Subcutaneous adipose tissue (tissue), 4 donors: Measurements from ENCODE around the gene RIBC1. TPM values are rescaled to one million over a fixed set of nuclear protein-coding genes. Genes with fewer than 3 reads are reported as not detected.

Experiments used
- total RNA-seq, 4 donors: library from RNA; depleted of rRNA; stranded (reverse); fragments of >200 nt; gene quantifications; one replicate each; pipeline ENCODE4 v1.1.0, GENCODE V29; 2016
- TF ChIP-seq, protein P1 (sequence below): fragments of 450-650 bp; IDR thresholded peaks from one replicate; pipeline ENCODE4 v1.5.1; 2016; ENCODE audit warnings: low read depth, mild to moderate bottlenecking, control low read depth, antibody characterized with exemption, moderate library complexity

Gene RIBC1
- total RNA-seq, 4 donors from 2014 or later: 0.51 TPM; not detected in 3

DNA sequence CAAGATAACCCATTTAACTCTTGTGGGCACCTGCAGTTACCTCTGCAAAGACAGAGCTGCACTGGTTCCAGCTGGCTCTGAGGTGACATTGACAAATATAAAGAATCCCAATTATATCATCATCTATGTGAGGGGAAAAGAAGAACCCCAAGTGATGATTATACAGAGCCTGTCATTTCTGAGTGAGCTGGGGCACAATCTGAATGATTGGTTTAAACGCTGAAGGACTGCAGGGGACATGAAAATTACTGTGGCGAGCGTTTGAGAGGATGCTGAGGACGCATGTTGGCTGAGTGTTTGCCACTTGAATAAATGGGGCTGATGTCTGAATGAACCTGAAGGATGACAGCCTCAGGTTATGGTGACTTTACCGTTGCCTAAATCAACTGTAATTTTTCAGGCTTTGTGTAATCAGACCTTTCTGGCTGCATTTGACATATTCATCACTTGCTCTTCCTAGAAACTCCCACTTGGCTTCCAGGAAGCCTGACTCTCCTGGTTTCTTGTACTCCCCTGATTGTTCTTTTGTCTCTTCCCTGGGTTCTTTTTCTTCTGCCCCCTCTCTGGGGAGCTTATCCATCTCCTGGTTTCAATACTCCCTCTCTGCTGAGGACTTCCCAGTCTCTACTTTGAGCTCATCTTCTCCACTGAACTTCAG, 15.6 kb downstream of the RIBC1 start:
- TF ChIP-seq, protein P1, sequence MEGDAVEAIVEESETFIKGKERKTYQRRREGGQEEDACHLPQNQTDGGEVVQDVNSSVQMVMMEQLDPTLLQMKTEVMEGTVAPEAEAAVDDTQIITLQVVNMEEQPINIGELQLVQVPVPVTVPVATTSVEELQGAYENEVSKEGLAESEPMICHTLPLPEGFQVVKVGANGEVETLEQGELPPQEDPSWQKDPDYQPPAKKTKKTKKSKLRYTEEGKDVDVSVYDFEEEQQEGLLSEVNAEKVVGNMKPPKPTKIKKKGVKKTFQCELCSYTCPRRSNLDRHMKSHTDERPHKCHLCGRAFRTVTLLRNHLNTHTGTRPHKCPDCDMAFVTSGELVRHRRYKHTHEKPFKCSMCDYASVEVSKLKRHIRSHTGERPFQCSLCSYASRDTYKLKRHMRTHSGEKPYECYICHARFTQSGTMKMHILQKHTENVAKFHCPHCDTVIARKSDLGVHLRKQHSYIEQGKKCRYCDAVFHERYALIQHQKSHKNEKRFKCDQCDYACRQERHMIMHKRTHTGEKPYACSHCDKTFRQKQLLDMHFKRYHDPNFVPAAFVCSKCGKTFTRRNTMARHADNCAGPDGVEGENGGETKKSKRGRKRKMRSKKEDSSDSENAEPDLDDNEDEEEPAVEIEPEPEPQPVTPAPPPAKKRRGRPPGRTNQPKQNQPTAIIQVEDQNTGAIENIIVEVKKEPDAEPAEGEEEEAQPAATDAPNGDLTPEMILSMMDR: no peak

DNA sequence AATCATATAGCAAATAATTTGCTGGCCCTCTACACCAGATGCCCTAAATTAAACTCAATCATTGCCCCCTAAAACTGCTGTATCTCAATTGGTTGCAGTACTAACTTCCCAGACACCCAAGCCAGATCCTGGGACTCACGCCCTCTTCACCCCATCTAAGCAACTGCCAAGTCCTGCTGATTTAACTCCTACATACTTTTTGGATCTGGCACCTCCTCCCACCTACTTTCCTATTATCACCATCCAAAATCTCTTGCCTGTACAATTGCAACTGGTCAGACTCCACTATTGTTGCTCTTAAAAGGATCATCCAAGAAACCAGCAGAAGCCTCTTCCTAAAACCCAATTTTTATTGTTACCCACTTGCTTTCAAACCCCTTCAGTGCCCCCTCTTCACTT, 16.2 kb downstream of the RIBC1 start:
- TF ChIP-seq, protein P1: no peak

DNA sequence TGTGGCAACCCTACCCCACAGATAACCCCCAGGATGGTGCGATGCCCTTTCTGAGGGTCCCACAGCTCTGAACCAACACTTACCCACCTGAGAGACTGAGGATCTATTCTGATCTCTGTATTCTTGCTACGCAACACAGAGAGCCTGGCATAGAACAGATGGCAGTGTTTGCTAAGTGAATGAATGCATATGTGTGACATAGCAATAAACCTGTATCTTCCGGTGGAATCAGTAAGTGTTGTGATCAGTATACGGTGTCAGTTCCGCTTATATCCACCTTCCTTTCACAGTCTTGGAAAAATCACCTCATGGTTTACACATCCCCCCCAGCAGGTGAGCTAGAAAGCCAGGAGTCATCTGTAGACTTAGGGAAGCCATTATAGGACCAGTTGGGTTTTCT, 17.4 kb downstream of the RIBC1 start:
- TF ChIP-seq, protein P1: no peak

DNA sequence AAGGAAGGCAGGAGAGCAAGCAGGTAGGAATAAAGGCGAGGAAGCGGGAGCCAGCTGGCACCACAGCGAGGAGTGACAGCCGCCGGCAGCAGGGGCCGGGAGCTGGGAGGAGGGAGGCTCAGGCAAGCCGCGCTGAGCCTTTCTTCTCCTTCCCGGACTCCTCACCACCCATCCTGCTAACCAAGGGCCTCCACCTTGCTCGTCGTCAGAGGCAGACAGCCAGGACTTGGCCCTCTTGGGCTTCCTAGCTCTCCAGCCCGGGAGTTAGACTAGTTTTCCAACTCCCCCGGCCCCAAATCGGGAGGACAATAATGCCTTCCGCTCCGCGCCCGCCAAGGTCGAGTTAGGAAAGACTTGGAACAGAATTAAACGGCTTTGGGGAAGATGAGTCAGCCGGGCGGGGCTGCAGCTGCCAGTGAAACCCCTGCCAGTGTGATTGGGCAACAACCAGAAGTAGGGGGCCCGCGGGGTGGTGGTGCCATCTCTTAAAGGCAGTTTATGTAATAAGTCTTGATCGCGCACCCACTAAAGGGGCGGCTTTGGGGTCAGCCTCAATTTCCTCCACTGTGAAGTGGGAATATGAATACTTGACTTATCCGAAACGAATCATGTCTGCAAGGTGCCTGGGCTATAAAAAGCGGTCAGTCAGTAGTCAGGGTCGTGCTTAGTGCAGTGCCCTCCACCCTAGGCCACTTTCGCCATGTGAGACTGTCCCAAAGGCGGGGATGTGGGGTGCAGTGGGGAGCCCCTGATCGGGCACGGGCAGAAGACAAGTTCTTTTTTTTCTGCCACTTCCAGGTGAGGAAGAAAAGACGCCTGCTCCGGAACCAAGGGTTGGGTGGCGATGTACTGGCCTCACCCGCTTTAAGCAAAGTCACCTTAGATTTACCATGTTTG, 18.2 kb downstream of the RIBC1 start:
- TF ChIP-seq, protein P1: no peak

DNA sequence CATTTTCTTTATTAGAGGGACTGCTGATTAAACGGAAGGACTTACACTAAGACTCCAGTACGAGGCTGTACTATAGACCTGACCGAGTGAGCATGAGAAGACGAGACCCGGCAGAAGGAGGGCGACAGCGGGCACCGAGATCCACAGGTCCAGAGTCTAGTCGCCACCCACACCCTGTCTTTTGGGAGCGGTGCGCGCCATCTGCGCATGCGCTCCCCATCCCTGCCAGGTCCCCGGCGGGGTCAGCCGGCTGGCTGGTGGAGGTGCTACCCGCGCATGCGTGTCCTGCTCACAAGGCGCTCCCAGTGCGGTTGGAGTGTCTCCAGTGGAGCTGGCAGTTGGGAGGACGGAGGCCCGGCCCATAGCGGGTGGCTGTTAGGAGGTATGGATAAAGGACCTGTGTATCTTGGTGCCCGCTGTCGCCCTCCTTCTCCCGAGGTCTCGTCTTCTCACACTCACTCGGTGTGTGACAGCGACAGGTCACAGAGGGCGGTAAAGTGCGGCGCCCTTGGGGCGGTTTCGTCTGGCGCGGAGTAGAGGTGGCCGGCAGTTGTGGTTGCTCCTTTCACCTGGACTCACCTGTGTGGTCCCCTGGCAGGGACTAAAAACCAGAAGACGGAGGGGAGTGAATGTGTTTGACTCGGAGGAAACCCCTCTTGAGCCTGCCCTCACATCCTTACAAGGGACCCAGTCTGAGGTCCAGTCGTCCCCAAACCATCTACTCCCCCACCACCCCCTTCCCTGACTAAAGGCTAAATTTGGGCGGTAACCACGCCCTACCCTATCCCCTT, 19.1 kb downstream of the RIBC1 start:
- TF ChIP-seq, protein P1: no peak

DNA sequence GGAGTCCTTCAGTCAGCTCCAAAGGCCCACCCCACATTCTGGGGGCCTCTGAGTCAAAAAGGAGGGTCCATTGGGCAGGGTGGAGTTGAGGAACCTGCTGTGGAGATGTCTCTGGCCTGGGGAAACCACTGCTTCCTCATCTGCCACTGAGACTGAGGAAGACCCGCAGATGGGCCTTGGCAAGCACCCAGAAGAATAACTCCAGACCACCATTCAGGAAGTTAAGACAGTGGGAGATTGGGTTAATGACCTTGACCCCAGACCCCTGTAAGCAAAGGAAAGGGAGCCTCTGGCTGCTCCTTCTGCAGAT, 19.6 kb downstream of the RIBC1 start:
- TF ChIP-seq, protein P1: no peak

DNA sequence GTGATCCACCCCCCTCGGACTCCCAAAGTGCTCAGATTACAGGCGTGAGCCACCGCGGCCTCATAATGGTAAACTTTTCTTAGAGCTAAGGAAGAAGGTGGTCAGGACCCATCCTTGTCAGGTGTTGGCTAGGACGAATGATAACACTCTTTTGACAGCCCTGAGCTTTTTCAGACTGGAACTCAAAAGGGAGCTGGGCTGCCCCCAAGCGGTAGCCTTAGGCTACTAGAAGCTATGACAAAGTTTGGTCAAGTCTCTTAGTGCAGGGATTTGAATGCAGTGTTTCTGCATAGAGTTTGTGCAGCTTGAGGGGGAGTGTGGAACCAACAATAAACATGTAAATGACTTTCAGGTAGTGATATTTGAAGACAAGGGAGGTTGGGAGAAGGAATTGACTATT, 23.3 kb downstream of the RIBC1 start:
- TF ChIP-seq, protein P1: no peak
